HepG2 (cell line): Measurements from ENCODE around the gene CACNA1G. TPM values are rescaled to one million over a fixed set of nuclear protein-coding genes. Genes with fewer than 3 reads are reported as not detected.

Experiments used
- EZH2 ChIP-seq: conservative IDR thresholded peaks from 2 replicates; pipeline ENCODE4 v1.6.1; 2012; ENCODE audit warnings: mild to moderate bottlenecking, low read depth, low read length, moderate library complexity
- FOXC1 ChIP-seq: sonication (generic); formaldehyde crosslinking; IDR thresholded peaks from 2 replicates; pipeline ENCODE4 v1.8.0; 2022; ENCODE audit warnings: mild to moderate bottlenecking, missing genetic modification reagents, borderline replicate concordance
- GATAD2A ChIP-seq: IDR thresholded peaks from 2 replicates; pipeline ENCODE4 v1.6.1; 2016
- HNRNPLL ChIP-seq: fragments of 200-400 bp; formaldehyde crosslinking; IDR thresholded peaks from 2 replicates; pipeline ENCODE4 v1.6.1; 2017; ENCODE audit warnings: mild to moderate bottlenecking, low read depth, low read length; ENCODE audit not compliant: poor library complexity, severe bottlenecking
- HOXA5 ChIP-seq: sonication (generic); formaldehyde crosslinking; IDR thresholded peaks from 2 replicates; pipeline ENCODE4 v1.4.0; 2020; ENCODE audit warnings: missing genetic modification reagents
- IRX3 ChIP-seq: sonication (generic); formaldehyde crosslinking; IDR thresholded peaks from 2 replicates; pipeline ENCODE4 v1.8.1; 2023; ENCODE audit warnings: mild to moderate bottlenecking, low read depth, missing genetic modification reagents, borderline replicate concordance
- MTF2 ChIP-seq: sonication (generic); formaldehyde crosslinking; IDR thresholded peaks from 2 replicates; pipeline ENCODE4 v1.5.0; 2020; ENCODE audit warnings: missing genetic modification reagents, borderline replicate concordance
- NAIF1 ChIP-seq: sonication (generic); formaldehyde crosslinking; IDR thresholded peaks from 2 replicates; pipeline ENCODE4 v1.5.0; 2020; ENCODE audit warnings: mild to moderate bottlenecking, missing genetic modification reagents, borderline replicate concordance
- NBN ChIP-seq: fragments of 450-650 bp; conservative IDR thresholded peaks from 2 replicates; pipeline ENCODE4 v1.6.1; 2017
- NFE2L2 ChIP-seq: fragments of 150-350 bp; IDR thresholded peaks from 2 replicates; pipeline ENCODE4 v1.6.1; 2014; ENCODE audit warnings: low read length
- NFYB ChIP-seq: sonication (generic); formaldehyde crosslinking; IDR thresholded peaks from 2 replicates; pipeline ENCODE4 v1.4.0; 2020; ENCODE audit warnings: missing genetic modification reagents
- RAD51 ChIP-seq: fragments of 450-650 bp; IDR thresholded peaks from 2 replicates; pipeline ENCODE4 v1.6.1; 2016; ENCODE audit warnings: borderline replicate concordance
- RBAK ChIP-seq: sonication (generic); formaldehyde crosslinking; IDR thresholded peaks from 2 replicates; pipeline ENCODE4 v1.5.1; 2020; ENCODE audit warnings: mild to moderate bottlenecking, missing genetic modification reagents
- SOX6 ChIP-seq, 2 experiments: fragments of 450-650 bp in 1 of 2; sonication (generic) in 1 of 2; formaldehyde crosslinking in 1 of 2; IDR thresholded peaks; 2 replicates each; pipeline versions ENCODE4 v1.4.0 to v1.6.1; 2017 to 2020; ENCODE audit warnings: antibody characterized with exemption in 1 of 2, mild to moderate bottlenecking in 1 of 2, missing genetic modification reagents in 1 of 2
- SP140L ChIP-seq: sonication (generic); formaldehyde crosslinking; IDR thresholded peaks from 2 replicates; pipeline ENCODE4 v1.4.0; 2020; ENCODE audit warnings: missing genetic modification reagents, borderline replicate concordance
- ZBTB38 ChIP-seq: sonication (generic); formaldehyde crosslinking; IDR thresholded peaks from 2 replicates; pipeline ENCODE4 v1.5.1; 2020; ENCODE audit warnings: mild to moderate bottlenecking, missing genetic modification reagents
- ZNF484 ChIP-seq: sonication (generic); formaldehyde crosslinking; IDR thresholded peaks from 2 replicates; pipeline ENCODE4 v1.5.1; 2020; ENCODE audit warnings: mild to moderate bottlenecking, low read depth, missing genetic modification reagents, borderline replicate concordance
- ZNF496 ChIP-seq: sonication (generic); formaldehyde crosslinking; IDR thresholded peaks from 2 replicates; pipeline ENCODE4 v1.8.1; 2023; ENCODE audit warnings: mild to moderate bottlenecking, moderate library complexity, missing genetic modification reagents; ENCODE audit not compliant: insufficient replicate concordance
- ZNF546 ChIP-seq: sonication (generic); formaldehyde crosslinking; conservative IDR thresholded peaks from 2 replicates; pipeline ENCODE4 v1.8.1; 2023; ENCODE audit warnings: mild to moderate bottlenecking, missing genetic modification reagents
- ZNF644 ChIP-seq: IDR thresholded peaks from 2 replicates; pipeline ENCODE4 v1.6.1; 2016; ENCODE audit warnings: low read depth
- polyA plus RNA-seq, 8 experiments: library from polyadenylated mRNA; depleted of rRNA in 3 of 8; stranded (reverse) in 7 of 8; unstranded in 1 of 8; fragments of >200 nt; fragmentation: Illumina TruSeq in 4 of 8; extraction: Trizol in 4 of 8; gene quantifications; 2 replicates each; pipeline versions ENCODE4 v1.2.1 to v1.2.3, GENCODE V29; 2011 to 2016; ENCODE audit warnings: low read depth in 4 of 8, missing spikeins in 1 of 8, mixed read lengths in 1 of 8; ENCODE audit not compliant: insufficient read depth in 1 of 8
- total RNA-seq, 5 experiments: library from RNA; depleted of rRNA; stranded (reverse); fragments of >200 nt; fragmentation: Illumina TruSeq; extraction: Trizol; gene quantifications; 2 replicates each; pipeline ENCODE4 v1.2.3, GENCODE V29; 2016; ENCODE audit warnings: low read depth in 1 of 5
- TF ChIP-seq, protein P1 (sequence below): sonication (generic); formaldehyde crosslinking; conservative IDR thresholded peaks from 2 replicates; pipeline ENCODE4 v1.4.0; 2020; ENCODE audit warnings: missing genetic modification reagents
- TF ChIP-seq, protein P2 (sequence below): sonication (generic); formaldehyde crosslinking; IDR thresholded peaks from 2 replicates; pipeline ENCODE4 v1.4.0; 2020; ENCODE audit warnings: missing genetic modification reagents

The CACNA1G gene
- total and polyA plus RNA-seq, 2 of the 13 experiments (the other 11 are each of a cell fraction or from before 2014, with no cell fraction given) = 0.02 TPM; not detected in 1

DNA sequence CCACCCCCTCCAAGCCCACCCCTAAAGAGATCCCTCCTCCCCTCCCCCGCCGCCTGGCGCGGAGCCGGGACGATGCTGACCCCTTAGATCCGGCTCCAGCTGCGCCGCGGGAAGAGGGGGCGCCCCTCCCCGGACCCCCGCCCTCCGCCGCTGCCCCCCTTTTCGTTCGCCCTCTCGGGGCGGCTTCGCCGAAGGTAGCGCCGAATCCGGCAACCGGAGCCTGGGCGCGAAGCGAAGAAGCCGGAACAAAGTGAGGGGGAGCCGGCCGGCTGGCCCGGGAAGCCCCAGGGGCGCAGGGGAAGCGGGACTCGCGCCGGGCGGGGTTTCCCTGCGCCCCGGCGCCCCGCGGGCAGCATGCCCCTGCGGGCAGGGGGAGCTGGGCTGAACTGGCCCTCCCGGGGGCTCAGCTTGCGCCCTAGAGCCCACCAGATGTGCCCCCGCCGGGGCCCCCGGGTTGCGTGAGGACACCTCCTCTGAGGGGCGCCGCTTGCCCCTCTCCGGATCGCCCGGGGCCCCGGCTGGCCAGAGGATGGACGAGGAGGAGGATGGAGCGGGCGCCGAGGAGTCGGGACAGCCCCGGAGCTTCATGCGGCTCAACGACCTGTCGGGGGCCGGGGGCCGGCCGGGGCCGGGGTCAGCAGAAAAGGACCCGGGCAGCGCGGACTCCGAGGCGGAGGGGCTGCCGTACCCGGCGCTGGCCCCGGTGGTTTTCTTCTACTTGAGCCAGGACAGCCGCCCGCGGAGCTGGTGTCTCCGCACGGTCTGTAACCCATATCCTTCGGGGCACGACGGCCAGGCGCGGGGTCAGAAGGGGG is 623 bp downstream of the CACNA1G start (continued):
- TF ChIP-seq, protein P1, sequence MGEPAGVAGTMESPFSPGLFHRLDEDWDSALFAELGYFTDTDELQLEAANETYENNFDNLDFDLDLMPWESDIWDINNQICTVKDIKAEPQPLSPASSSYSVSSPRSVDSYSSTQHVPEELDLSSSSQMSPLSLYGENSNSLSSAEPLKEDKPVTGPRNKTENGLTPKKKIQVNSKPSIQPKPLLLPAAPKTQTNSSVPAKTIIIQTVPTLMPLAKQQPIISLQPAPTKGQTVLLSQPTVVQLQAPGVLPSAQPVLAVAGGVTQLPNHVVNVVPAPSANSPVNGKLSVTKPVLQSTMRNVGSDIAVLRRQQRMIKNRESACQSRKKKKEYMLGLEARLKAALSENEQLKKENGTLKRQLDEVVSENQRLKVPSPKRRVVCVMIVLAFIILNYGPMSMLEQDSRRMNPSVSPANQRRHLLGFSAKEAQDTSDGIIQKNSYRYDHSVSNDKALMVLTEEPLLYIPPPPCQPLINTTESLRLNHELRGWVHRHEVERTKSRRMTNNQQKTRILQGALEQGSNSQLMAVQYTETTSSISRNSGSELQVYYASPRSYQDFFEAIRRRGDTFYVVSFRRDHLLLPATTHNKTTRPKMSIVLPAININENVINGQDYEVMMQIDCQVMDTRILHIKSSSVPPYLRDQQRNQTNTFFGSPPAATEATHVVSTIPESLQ (CRISPR knock-in tag) = no peak
- TF ChIP-seq, protein P2, sequence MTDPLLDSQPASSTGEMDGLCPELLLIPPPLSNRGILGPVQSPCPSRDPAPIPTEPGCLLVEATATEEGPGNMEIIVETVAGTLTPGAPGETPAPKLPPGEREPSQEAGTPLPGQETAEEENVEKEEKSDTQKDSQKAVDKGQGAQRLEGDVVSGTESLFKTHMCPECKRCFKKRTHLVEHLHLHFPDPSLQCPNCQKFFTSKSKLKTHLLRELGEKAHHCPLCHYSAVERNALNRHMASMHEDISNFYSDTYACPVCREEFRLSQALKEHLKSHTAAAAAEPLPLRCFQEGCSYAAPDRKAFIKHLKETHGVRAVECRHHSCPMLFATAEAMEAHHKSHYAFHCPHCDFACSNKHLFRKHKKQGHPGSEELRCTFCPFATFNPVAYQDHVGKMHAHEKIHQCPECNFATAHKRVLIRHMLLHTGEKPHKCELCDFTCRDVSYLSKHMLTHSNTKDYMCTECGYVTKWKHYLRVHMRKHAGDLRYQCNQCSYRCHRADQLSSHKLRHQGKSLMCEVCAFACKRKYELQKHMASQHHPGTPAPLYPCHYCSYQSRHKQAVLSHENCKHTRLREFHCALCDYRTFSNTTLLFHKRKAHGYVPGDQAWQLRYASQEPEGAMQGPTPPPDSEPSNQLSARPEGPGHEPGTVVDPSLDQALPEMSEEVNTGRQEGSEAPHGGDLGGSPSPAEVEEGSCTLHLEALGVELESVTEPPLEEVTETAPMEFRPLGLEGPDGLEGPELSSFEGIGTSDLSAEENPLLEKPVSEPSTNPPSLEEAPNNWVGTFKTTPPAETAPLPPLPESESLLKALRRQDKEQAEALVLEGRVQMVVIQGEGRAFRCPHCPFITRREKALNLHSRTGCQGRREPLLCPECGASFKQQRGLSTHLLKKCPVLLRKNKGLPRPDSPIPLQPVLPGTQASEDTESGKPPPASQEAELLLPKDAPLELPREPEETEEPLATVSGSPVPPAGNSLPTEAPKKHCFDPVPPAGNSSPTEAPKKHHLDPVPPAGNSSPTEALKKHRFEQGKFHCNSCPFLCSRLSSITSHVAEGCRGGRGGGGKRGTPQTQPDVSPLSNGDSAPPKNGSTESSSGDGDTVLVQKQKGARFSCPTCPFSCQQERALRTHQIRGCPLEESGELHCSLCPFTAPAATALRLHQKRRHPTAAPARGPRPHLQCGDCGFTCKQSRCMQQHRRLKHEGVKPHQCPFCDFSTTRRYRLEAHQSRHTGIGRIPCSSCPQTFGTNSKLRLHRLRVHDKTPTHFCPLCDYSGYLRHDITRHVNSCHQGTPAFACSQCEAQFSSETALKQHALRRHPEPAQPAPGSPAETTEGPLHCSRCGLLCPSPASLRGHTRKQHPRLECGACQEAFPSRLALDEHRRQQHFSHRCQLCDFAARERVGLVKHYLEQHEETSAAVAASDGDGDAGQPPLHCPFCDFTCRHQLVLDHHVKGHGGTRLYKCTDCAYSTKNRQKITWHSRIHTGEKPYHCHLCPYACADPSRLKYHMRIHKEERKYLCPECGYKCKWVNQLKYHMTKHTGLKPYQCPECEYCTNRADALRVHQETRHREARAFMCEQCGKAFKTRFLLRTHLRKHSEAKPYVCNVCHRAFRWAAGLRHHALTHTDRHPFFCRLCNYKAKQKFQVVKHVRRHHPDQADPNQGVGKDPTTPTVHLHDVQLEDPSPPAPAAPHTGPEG (CRISPR knock-in tag) = no peak
- TF ChIP-seq FOXC1 (CRISPR knock-in tag) (no peak), MTF2 (0 out of 2 replicates have a peak, but pooled peaks have one; percentile 22), EZH2 (peak; percentile 97), ZNF644 (CRISPR knock-in tag) (no peak), NBN (no peak), SP140L (CRISPR knock-in tag) (no peak), RAD51 (no peak), HOXA5 (CRISPR knock-in tag) (no peak), NAIF1 (CRISPR knock-in tag) (no peak), GATAD2A (CRISPR knock-in tag) (no peak), SOX6 (IDR thresholded peaks at IDR 0.05) (no peak), SOX6 (CRISPR knock-in tag; IDR thresholded peaks at IDR 0.05) (no peak), IRX3 (CRISPR knock-in tag) (0 out of 2 replicates have a peak, but pooled peaks have one; percentile 3), HNRNPLL (peak; percentile 34), ZNF484 (CRISPR knock-in tag) (no peak), NFYB (CRISPR knock-in tag) (no peak), ZNF496 (CRISPR knock-in tag) (no peak), RBAK (CRISPR knock-in tag) (no peak), ZNF546 (CRISPR knock-in tag) (no peak), NFE2L2 (no peak), ZBTB38 (CRISPR knock-in tag) (no peak)
